ENCODE data around the gene ITFG1. TPM values are rescaled to one million over a fixed set of nuclear protein-coding genes. Genes with fewer than 3 reads are reported as not detected.
A peak's percentile ranks its signal among the peaks of the same experiment; 100 is the strongest.
"Not testable (repeated sequence)": the region's sequence is repeated elsewhere in the genome, so short reads cannot be mapped to it uniquely, and the experiment has no call there.

Gene ITFG1
- total RNA-seq, 1 donor from 2014 or later, result 71.3 TPM

DNA sequence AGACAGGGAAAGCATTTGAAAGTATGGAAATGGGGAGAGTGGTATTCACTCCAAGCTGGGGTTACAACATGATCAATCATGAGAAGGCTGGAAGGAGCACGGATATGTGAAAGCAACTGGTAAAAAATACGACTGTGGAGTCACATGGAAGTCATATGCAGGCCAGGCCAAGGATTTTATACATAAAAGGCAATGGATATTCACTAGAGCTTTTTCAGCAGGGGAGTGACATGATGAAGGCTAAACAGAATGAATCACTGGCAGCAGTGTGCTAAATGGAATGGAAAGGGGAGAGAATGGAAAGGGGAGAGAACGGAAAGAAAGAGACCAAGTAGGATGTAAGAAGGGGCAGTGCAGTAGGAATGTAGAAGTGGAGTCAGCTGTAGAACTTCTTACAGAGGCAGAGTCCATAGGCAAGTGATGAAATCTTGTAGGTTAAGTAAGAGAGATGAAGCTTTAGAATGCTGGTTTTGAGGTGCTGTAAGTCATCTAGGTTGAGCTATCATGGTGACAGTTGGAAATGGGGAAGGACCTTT, 304.1 kb downstream of the ITFG1 start:
- H3K27ac ChIP-seq (replicated peaks), result no peak overlapping the region
- DNase-seq, result no peak
- no peaks in the 10 kb centered on the region for H3K4me1 ChIP-seq
- TF ChIP-seq, protein P1, sequence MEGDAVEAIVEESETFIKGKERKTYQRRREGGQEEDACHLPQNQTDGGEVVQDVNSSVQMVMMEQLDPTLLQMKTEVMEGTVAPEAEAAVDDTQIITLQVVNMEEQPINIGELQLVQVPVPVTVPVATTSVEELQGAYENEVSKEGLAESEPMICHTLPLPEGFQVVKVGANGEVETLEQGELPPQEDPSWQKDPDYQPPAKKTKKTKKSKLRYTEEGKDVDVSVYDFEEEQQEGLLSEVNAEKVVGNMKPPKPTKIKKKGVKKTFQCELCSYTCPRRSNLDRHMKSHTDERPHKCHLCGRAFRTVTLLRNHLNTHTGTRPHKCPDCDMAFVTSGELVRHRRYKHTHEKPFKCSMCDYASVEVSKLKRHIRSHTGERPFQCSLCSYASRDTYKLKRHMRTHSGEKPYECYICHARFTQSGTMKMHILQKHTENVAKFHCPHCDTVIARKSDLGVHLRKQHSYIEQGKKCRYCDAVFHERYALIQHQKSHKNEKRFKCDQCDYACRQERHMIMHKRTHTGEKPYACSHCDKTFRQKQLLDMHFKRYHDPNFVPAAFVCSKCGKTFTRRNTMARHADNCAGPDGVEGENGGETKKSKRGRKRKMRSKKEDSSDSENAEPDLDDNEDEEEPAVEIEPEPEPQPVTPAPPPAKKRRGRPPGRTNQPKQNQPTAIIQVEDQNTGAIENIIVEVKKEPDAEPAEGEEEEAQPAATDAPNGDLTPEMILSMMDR (IDR thresholded peaks at IDR 0.05; ENCODE audit: borderline replicate concordance), result no peak
- no peak overlapping the region for H3K4me3 ChIP-seq
- intact Hi-C loops (cut with micrococcal nuclease), result no loop called here
- no peaks in the 10 kb centered on the region for H3K27me3 ChIP-seq (ENCODE audit: low read depth)
- H3K9me3 ChIP-seq (replicated peaks), result peaks cover 15% of the 10 kb centered on the region
- peaks cover 65% of the 10 kb centered on the region for H3K36me3 ChIP-seq

DNA sequence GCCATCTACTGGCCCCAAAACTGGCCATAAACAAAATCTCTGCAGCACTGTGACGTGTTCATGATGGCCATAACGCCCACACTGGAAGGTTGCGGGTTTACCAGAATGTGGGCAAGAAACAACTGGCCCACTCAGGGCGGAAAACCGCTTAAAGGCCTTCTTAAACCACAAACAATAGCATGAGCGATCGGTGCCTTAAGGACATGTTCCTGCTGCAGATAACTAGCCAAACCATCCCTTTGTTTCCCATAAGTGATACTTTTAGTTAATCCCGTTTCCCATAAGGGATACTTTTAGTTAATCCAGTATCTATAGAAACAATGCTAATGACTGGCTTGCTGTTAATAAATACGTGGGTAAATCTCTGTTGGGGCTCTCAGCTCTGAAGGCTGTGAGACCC, 308.4 kb downstream of the ITFG1 start:
- DNase-seq; intact Hi-C loops (cut with micrococcal nuclease); H3K27me3 ChIP-seq (ENCODE audit: low read depth); H3K4me3 ChIP-seq; H3K4me1 ChIP-seq; H3K27ac ChIP-seq (replicated peaks): not testable (repeated sequence)
- Histone ChIP-seq H3K36me3 (peaks cover 42% of the 10 kb centered on the region), H3K9me3 (replicated peaks) (peaks cover 15% of the 10 kb centered on the region)

DNA sequence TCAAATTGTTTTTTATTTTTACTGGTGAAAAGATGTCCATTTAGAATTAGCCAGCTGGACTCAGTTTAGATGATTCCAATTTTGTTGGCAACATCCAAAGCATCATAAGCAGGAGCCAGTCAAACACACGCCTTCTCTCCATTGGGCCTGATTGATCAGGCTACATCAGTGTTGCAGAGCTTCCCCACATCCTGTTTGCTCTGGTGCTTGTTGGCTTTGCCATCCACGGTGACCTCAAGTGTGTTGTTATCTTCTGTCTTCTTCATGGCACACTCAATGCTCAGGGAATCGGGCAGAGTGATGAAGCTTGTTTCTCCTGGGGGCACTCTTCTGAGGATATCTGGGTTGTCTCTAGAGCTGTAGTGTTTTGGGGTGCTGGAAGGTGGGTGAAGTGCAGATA, 310.8 kb downstream of the ITFG1 start:
- TF ChIP-seq, protein P1 (IDR thresholded peaks at IDR 0.05; ENCODE audit: borderline replicate concordance), result no peak
- Histone ChIP-seq H3K27me3 (ENCODE audit: low read depth) (no peaks in the 10 kb centered on the region), H3K27ac (replicated peaks) (no peak overlapping the region), H3K9me3 (replicated peaks) (peaks cover 15% of the 10 kb centered on the region), H3K4me3 (no peak overlapping the region), H3K4me1 (no peaks in the 10 kb centered on the region), H3K36me3 (peaks cover 23% of the 10 kb centered on the region)
- intact Hi-C loops (cut with micrococcal nuclease), result no loop called here
- DNase-seq, result no peak

DNA sequence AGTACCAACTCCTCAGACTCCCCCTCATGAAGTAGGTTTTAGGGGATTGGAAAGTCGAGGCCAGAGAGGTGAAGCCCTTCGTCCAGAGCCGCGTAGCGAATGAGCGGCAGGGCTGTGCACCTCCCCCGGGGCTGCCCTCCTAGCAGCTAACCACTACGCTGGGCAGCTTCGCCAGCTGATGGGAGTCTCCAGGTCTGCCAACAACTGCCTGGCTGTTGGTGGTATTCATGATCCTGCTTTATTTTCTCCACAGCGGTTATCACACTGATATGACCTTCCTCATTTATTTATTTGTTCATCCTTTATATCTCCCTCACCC, 316.3 kb downstream of the ITFG1 start:
- Histone ChIP-seq H3K36me3 (no peaks in the 10 kb centered on the region), H3K27me3 (ENCODE audit: low read depth) (no peaks in the 10 kb centered on the region), H3K27ac (replicated peaks) (peak overlapping the region; percentile 80), H3K9me3 (replicated peaks) (no peaks in the 10 kb centered on the region), H3K4me3 (peak overlapping the region; percentile 74), H3K4me1 (peaks cover 26% of the 10 kb centered on the region)
- TF ChIP-seq, protein P1 (IDR thresholded peaks at IDR 0.05; ENCODE audit: borderline replicate concordance), result no peak
- intact Hi-C loops (cut with micrococcal nuclease), result no loop called here
- DNase-seq, result no peak

DNA sequence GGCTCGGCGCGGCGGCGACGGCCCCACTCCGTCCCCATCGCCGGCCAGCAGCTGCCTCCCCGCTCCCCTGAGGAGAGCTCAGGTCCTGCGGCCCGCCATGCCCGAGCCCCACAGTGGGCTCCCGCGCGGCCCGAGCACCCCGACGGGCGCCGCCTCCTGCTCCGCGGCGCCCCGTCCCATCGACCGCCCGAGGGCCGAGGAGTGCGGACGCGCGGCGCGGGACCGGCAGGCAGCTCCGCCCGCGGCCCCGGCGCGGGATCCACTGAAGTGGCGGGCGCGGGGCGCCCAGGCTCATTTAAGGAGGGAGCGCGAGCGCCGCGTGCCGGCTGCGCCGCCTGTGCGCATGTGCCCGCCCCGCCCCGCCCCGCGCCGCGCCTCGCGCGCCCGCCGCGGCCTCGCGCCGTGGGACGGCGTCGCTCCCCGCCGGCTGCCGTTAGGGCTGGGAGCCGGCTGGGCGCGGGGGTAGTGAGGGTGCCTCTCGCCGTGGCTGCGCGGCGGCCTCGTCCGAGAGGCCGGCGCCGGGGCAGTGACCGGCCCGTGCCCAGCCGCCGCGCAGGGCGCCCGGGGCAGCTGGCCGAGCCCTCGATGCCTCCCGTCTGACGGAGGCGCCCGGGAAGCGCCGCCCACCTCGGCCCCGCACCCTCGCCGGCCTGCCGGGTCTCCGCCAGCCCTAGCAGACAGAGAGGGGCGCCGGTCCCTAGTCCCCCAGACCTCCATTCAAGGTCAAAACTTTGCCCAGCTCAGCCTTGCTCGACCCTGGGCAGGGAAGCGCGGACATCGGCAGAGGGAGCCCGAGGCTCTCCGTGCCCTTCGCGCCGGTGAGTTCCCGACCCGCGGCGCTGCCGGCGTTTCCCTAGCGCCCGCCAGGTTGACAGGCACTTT, 316.9 kb downstream of the ITFG1 start, which contains the start of gene NETO2:
NETO2 (minus strand) TSS at position 269 of the 882 bp plus-strand sequence. CDS start 333 bp downstream, outside the sequence.
- H3K27ac ChIP-seq (replicated peaks), result peak within 1 kb of the TSS; percentile 80
- H3K4me3 ChIP-seq, result peak within 1 kb of the TSS; percentile 74

More for the DNA sequence above, 316.9 kb downstream of the ITFG1 start, which contains the start of gene NETO2:
- H3K36me3 ChIP-seq, result no peaks in the 10 kb centered on the region
- intact Hi-C loops (cut with micrococcal nuclease), result no loop called here
- peak; percentile 48 for DNase-seq
- H3K9me3 ChIP-seq (replicated peaks), result no peaks in the 10 kb centered on the region
- no peaks in the 10 kb centered on the region for H3K27me3 ChIP-seq (ENCODE audit: low read depth)
- H3K4me1 ChIP-seq, result peaks cover 26% of the 10 kb centered on the region
- TF ChIP-seq, protein P1 (IDR thresholded peaks at IDR 0.05; ENCODE audit: borderline replicate concordance), result peak; percentile 67
